Neural cell (in vitro differentiated cells): ENCODE measurements around the gene LSM5. TPM values are rescaled to one million over a fixed set of nuclear protein-coding genes. Genes with fewer than 3 reads are reported as not detected.

Source experiments
- H2AFZ ChIP-seq: fragments of 200-600, 300-800 bp; sonication (generic), shearing (Covaris generic); 2 replicates; pipeline ENCODE4 v1.6.0; 2014; ENCODE audit warnings: low read depth, mild to moderate bottlenecking, antibody characterized with exemption, low read length, moderate library complexity
- H3F3A ChIP-seq: fragments of 200-600 bp; shearing (Covaris generic); 2 replicates; pipeline ENCODE4 v1.6.1; 2016; ENCODE audit warnings: mild to moderate bottlenecking, moderate library complexity, mixed read lengths, antibody characterized with exemption, low read length; ENCODE audit not compliant: insufficient read depth, poor library complexity, severe bottlenecking
- H3K27ac ChIP-seq: fragments of 200-600, 300-800 bp; sonication (generic), shearing (Covaris generic); 2 replicates; pipeline ENCODE4 v1.5.1; 2014; ENCODE audit warnings: mild to moderate bottlenecking, low read length, moderate library complexity
- H3K27me3 ChIP-seq: fragments of 300-800, 200-600 bp; sonication (generic), shearing (Covaris generic); 2 replicates; pipeline ENCODE4 v1.6.0; 2014; ENCODE audit warnings: mild to moderate bottlenecking, low read depth, low read length, moderate library complexity; ENCODE audit not compliant: insufficient read depth
- H3K36me3 ChIP-seq: fragments of 300-800, 200-600 bp; sonication (generic), shearing (Covaris generic); 2 replicates; pipeline ENCODE4 v1.5.1; 2014; ENCODE audit warnings: mild to moderate bottlenecking, antibody characterized with exemption, low read length, moderate library complexity; ENCODE audit not compliant: insufficient read depth
- H3K4me2 ChIP-seq: fragments of 300-800, 200-600 bp; sonication (generic), shearing (Covaris generic); 2 replicates; pipeline ENCODE4 v1.6.0; 2014; ENCODE audit warnings: mild to moderate bottlenecking, low read length
- H3K4me3 ChIP-seq: fragments of 300-800, 200-600 bp; sonication (generic), shearing (Covaris generic); 2 replicates; pipeline ENCODE4 v1.5.1; 2014; ENCODE audit warnings: mild to moderate bottlenecking, low read length, moderate library complexity
- H3K79me2 ChIP-seq: fragments of 200-600 bp; shearing (Covaris generic); replicated peaks from 2 replicates; pipeline ENCODE4 v1.6.0; 2014; ENCODE audit warnings: mild to moderate bottlenecking, low read length, moderate library complexity; ENCODE audit not compliant: insufficient read depth
- H3K9ac ChIP-seq: fragments of 300-800, 200-600 bp; sonication (generic), shearing (Covaris generic); 2 replicates; pipeline ENCODE4 v1.6.1; 2016; ENCODE audit warnings: mild to moderate bottlenecking, low read length, mixed read lengths
- H3K9me2 ChIP-seq: fragments of 200-600 bp; shearing (Covaris generic); 2 replicates; pipeline ENCODE4 v1.6.1; 2016; ENCODE audit warnings: mild to moderate bottlenecking, low read length, mixed read lengths; ENCODE audit not compliant: insufficient read depth
- H3K9me3 ChIP-seq: fragments of 200-600, 300-800 bp; sonication (generic), shearing (Covaris generic); 2 replicates; pipeline ENCODE4 v1.6.1; 2016; ENCODE audit warnings: mild to moderate bottlenecking, mixed run types, low read length, moderate library complexity, mixed read lengths
- H4K20me1 ChIP-seq: fragments of 200-600 bp; shearing (Covaris generic); 2 replicates; pipeline ENCODE4 v1.6.1; 2016; ENCODE audit warnings: mild to moderate bottlenecking, mixed run types; ENCODE audit not compliant: insufficient read depth
- CTCF ChIP-seq: fragments of 450-650 bp; IDR thresholded peaks from 2 replicates; pipeline ENCODE4 v1.5.1; 2014; ENCODE audit warnings: antibody characterized with exemption, mild to moderate bottlenecking, moderate library complexity; ENCODE audit not compliant: poor library complexity, severe bottlenecking
- EP300 ChIP-seq: fragments of 450-650 bp; conservative IDR thresholded peaks from 2 replicates; pipeline ENCODE4 v1.6.1; 2014; ENCODE audit warnings: antibody characterized with exemption, mild to moderate bottlenecking, moderate library complexity; ENCODE audit not compliant: poor library complexity, severe bottlenecking
- EZH2 ChIP-seq: fragments of 200-600, 300-800 bp; shearing (Covaris generic), sonication (generic); IDR thresholded peaks from 2 replicates; pipeline ENCODE4 v1.6.1; 2014; ENCODE audit warnings: antibody characterized with exemption, low read length, borderline replicate concordance, mild to moderate bottlenecking; ENCODE audit not compliant: insufficient read depth, poor library complexity, severe bottlenecking
- MXI1 ChIP-seq: fragments of 450-650 bp; conservative IDR thresholded peaks from 2 replicates; pipeline ENCODE4 v1.6.1; 2014; ENCODE audit warnings: antibody characterized with exemption, mild to moderate bottlenecking; ENCODE audit not compliant: poor library complexity, severe bottlenecking
- POLR2AphosphoS5 ChIP-seq: IDR thresholded peaks from 2 replicates; pipeline ENCODE4 v1.6.1; 2012
- RAD21 ChIP-seq: fragments of 450-650 bp; conservative IDR thresholded peaks from 2 replicates; pipeline ENCODE4 v1.6.1; 2014; ENCODE audit warnings: antibody characterized with exemption, mild to moderate bottlenecking, moderate library complexity
- REST ChIP-seq: IDR thresholded peaks from 2 replicates; pipeline ENCODE4 v1.6.1; 2012; ENCODE audit warnings: borderline replicate concordance
- SMC3 ChIP-seq: fragments of 450-650 bp; conservative IDR thresholded peaks from 2 replicates; pipeline ENCODE4 v1.6.1; 2014; ENCODE audit warnings: antibody characterized with exemption, mild to moderate bottlenecking, moderate library complexity; ENCODE audit not compliant: poor library complexity
- TAF1 ChIP-seq: IDR thresholded peaks from 2 replicates; pipeline ENCODE4 v1.6.1; 2012; ENCODE audit warnings: low read depth
- polyA minus RNA-seq: library from RNA; depleted of rRNA, polyadenylated mRNA; stranded (reverse); fragments of >200 nt; gene quantifications from 2 replicates; pipeline ENCODE4 v1.2.3, GENCODE V29; 2014
- polyA plus RNA-seq: library from polyadenylated mRNA; depleted of rRNA; stranded (reverse); fragments of >200 nt; gene quantifications from 2 replicates; pipeline ENCODE4 v1.2.3, GENCODE V29; 2014

Gene LSM5
- 90.5 and 100 TPM in 2 replicates for polyA plus RNA-seq
- 37.7 and 39.0 TPM in 2 replicates for polyA minus RNA-seq

GRCh38 chr7:32490127-32490796 is at the start of gene LSM5:
LSM5 (minus strand) TSS chr7:32490380; CDS start chr7:32490365, 15 bp downstream.
- peak; percentile 80 for TF ChIP-seq TAF1
- peak; percentile 61 for TF ChIP-seq EP300
- TF ChIP-seq RAD21 = no peak
- no peak for TF ChIP-seq CTCF
- peak; percentile 15 for TF ChIP-seq SMC3
- no peak for TF ChIP-seq EZH2
- peak; percentile 95 for TF ChIP-seq MXI1
- TF ChIP-seq REST = no peak
- TF ChIP-seq POLR2AphosphoS5 = peak; percentile 91
- Histone ChIP-seq H3K4me2 (peak within 1 kb of the TSS; percentile 87), H3K27me3 (no peaks in the 10 kb centered on the region), H3K9me2 (no peaks in the 10 kb centered on the region), H3K9me3 (no peaks in the 10 kb centered on the region), H2AFZ (peak within 1 kb of the TSS; percentile 84), H3K27ac (peak within 1 kb of the TSS; percentile 61), H3K4me3 (peak within 1 kb of the TSS; percentile 91), H3K9ac (peak within 1 kb of the TSS; percentile 81), H3K79me2 (peaks cover 12% of the 10 kb centered on the region), H3F3A (no peaks in the 10 kb centered on the region), H4K20me1 (no peaks in the 10 kb centered on the region), H3K36me3 (no peaks in the 10 kb centered on the region)

- H2AFZ ChIP-seq = no peak overlapping the region
- peaks cover 11% of the 10 kb centered on the region for H3K36me3 ChIP-seq
- H3K9me3 ChIP-seq = no peaks in the 10 kb centered on the region
- no peak overlapping the region for H3K9ac ChIP-seq
- H3K9me2 ChIP-seq = no peaks in the 10 kb centered on the region
- TF ChIP-seq POLR2AphosphoS5 = no peak
- TF ChIP-seq MXI1 = no peak
- no peak for TF ChIP-seq CTCF
- no peak overlapping the region for H3K4me2 ChIP-seq
- no peak overlapping the region for H3K4me3 ChIP-seq
- H3K27me3 ChIP-seq = no peaks in the 10 kb centered on the region
- H4K20me1 ChIP-seq = no peaks in the 10 kb centered on the region
- H3F3A ChIP-seq = no peaks in the 10 kb centered on the region
- peaks cover 17% of the 10 kb centered on the region for H3K79me2 ChIP-seq
- no peak overlapping the region for H3K27ac ChIP-seq
Measured at GRCh38 chr7:32539366-32539765, 49.2 kb upstream of the LSM5 start.
